HG03175 (cell line): Measurements from ENCODE around the gene CNTN5.
"Not testable (repeated sequence)": the region's sequence is repeated elsewhere in the genome, so short reads cannot be mapped to it uniquely, and the experiment has no call there.

ENCODE experiments used
- ATAC-seq: cut with Tn5 transposase; IDR thresholded peaks from one replicate; pipeline ENCODE4 v1.9.1; 2021; ENCODE audit warnings: mild to moderate bottlenecking, moderate library complexity; ENCODE audit not compliant: unreplicated experiment

The CNTN5 gene

GRCh38 chr11:100182350-100182749 lies 1161.6 kb downstream of the CNTN5 start:
- no peak for ATAC-seq

GRCh38 chr11:100182927-100183326 lies 1162.2 kb downstream of the CNTN5 start:
- no peak for ATAC-seq

GRCh38 chr11:100185588-100185987 lies 1164.8 kb downstream of the CNTN5 start:
- no peak for ATAC-seq

- ATAC-seq, result no peak
Measured at GRCh38 chr11:100188137-100188783, 1167.5 kb downstream of the CNTN5 start.

- no peak for ATAC-seq
Measured at GRCh38 chr11:100190395-100190794, 1169.6 kb downstream of the CNTN5 start.

GRCh38 chr11:100192181-100192580 lies 1171.4 kb downstream of the CNTN5 start:
- no peak for ATAC-seq

GRCh38 chr11:100203789-100204188 lies 1183.0 kb downstream of the CNTN5 start:
- no peak for ATAC-seq

GRCh38 chr11:100205926-100206325 lies 1185.2 kb downstream of the CNTN5 start:
- no peak for ATAC-seq

- no peak for ATAC-seq
Measured at GRCh38 chr11:100208207-100208606, 1187.5 kb downstream of the CNTN5 start.

- no peak for ATAC-seq
Measured at GRCh38 chr11:100214791-100215190, 1194.0 kb downstream of the CNTN5 start.

- no peak for ATAC-seq
Measured at GRCh38 chr11:100220801-100221200, 1200.1 kb downstream of the CNTN5 start.

GRCh38 chr11:100221791-100222190 lies 1201.0 kb downstream of the CNTN5 start:
- no peak for ATAC-seq

- ATAC-seq, result no peak
Measured at GRCh38 chr11:100224541-100225034, 1203.8 kb downstream of the CNTN5 start.

GRCh38 chr11:100229086-100229485 lies 1208.3 kb downstream of the CNTN5 start:
- no peak for ATAC-seq

GRCh38 chr11:100232006-100232405 lies 1211.3 kb downstream of the CNTN5 start:
- no peak for ATAC-seq

- no peak for ATAC-seq
Measured at GRCh38 chr11:100235085-100235484, 1214.3 kb downstream of the CNTN5 start.

GRCh38 chr11:100240025-100240539 lies 1219.3 kb downstream of the CNTN5 start:
- ATAC-seq, result no peak

GRCh38 chr11:100247704-100248103 lies 1227.0 kb downstream of the CNTN5 start:
- ATAC-seq, result no peak

- ATAC-seq, result not testable (repeated sequence)
Measured at GRCh38 chr11:100257238-100257803, 1236.6 kb downstream of the CNTN5 start.

GRCh38 chr11:100269516-100269915 lies 1248.8 kb downstream of the CNTN5 start:
- ATAC-seq, result no peak

- ATAC-seq, result no peak
Measured at GRCh38 chr11:100273066-100273815, 1252.5 kb downstream of the CNTN5 start.

GRCh38 chr11:100274466-100274865 lies 1253.7 kb downstream of the CNTN5 start:
- not testable (repeated sequence) for ATAC-seq
